Parathyroid adenoma (tissue), 2 donors: ENCODE data around the gene RPS6KA5.

ENCODE experiments used
- H2AFZ ChIP-seq: fragments of 300-600 bp; sonication (generic); one replicate; pipeline ENCODE4 v1.7.0; 2017; ENCODE audit warnings: antibody characterized with exemption, mild to moderate bottlenecking
- H3K27ac ChIP-seq: fragments of 300-600 bp; sonication (generic); one replicate; pipeline ENCODE4 v1.7.0; 2017
- H3K27me3 ChIP-seq: fragments of 300-600 bp; sonication (generic); one replicate; pipeline ENCODE4 v1.7.0; 2017; ENCODE audit warnings: low read length; ENCODE audit not compliant: control insufficient read depth, insufficient read depth
- H3K36me3 ChIP-seq: fragments of 300-600 bp; sonication (generic); one replicate; pipeline ENCODE4 v1.7.0; 2017; ENCODE audit warnings: low read length; ENCODE audit not compliant: control insufficient read depth, insufficient read depth
- H3K4me1 ChIP-seq: fragments of 300-600 bp; sonication (generic); one replicate; pipeline ENCODE4 v1.7.0; 2017; ENCODE audit warnings: control low read depth
- H3K4me2 ChIP-seq: fragments of 300-600 bp; sonication (generic); one replicate; pipeline ENCODE4 v1.7.0; 2017; ENCODE audit warnings: low read length
- H3K4me3 ChIP-seq: fragments of 300-600 bp; sonication (generic); one replicate; pipeline ENCODE4 v1.7.0; 2017; ENCODE audit warnings: low read depth, low read length
- H3K79me2 ChIP-seq: fragments of 300-600 bp; sonication (generic); one replicate; pipeline ENCODE4 v1.7.0; 2017; ENCODE audit warnings: control low read depth
- H3K9ac ChIP-seq: fragments of 300-600 bp; sonication (generic); one replicate; pipeline ENCODE4 v1.7.0; 2017; ENCODE audit warnings: mild to moderate bottlenecking
- H3K9me3 ChIP-seq: fragments of 300-600 bp; sonication (generic); one replicate; pipeline ENCODE4 v1.7.0; 2017; ENCODE audit warnings: low read length; ENCODE audit not compliant: control insufficient read depth
- TF ChIP-seq, protein P1 (sequence below): fragments of 300-600 bp; sonication (generic); IDR thresholded peaks from one replicate; pipeline ENCODE4 v1.7.0; 2017; ENCODE audit warnings: antibody characterized with exemption, mild to moderate bottlenecking
- donor health status: primary hyperparathyroidism.

The RPS6KA5 gene

DNA sequence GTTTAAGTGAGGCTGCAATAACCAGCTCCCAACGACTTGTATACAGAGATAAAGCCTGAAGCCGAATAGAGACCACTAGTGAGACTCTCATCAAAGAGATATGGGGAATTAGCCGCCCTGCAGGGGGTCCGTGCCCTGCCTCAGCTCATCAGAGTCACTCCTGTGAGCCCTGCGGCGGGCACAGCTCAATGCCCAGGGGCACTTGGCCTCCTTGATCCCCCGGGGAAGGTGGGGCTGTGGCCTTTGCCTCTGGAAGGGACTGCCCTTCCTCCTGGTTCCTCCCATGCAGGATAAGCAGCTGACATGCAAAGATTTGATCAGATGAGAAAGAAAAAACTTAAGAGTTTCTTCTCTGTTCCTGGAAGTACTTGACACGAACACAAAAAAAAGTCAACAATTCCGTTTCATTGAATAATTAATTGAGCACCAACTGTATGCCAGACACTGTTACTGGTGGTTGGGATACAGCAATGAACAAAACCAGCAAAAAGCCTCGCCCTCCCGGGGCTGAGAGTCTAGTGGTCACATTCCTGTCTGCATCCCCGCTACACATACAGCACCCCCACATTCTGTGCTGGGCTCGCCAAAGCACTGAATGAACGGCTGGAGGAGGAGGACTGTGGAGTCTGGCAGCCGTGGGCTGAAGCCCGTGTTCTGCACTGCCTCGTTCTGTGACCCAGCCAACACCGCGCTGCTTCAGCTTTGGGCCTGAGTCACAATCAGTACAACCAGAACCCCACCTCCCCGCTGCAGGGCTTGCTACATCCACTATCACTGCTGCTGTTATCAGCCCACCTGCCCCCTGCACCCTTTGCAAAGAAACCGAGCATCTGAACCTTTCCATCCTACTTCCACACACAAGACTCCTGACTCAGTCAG is 254.5 kb downstream of the RPS6KA5 start:
- no peaks in the 10 kb centered on the region for H3K9me3 ChIP-seq
- H3K27me3 ChIP-seq = no peaks in the 10 kb centered on the region
- H3K4me2 ChIP-seq = no peak overlapping the region
- no peak overlapping the region for H3K4me3 ChIP-seq
- no peaks in the 10 kb centered on the region for H3K36me3 ChIP-seq
- no peak overlapping the region for H3K9ac ChIP-seq
- no peak overlapping the region for H2AFZ ChIP-seq
- peaks cover 56% of the 10 kb centered on the region for H3K79me2 ChIP-seq
- H3K27ac ChIP-seq = no peak overlapping the region
- TF ChIP-seq, protein P1, sequence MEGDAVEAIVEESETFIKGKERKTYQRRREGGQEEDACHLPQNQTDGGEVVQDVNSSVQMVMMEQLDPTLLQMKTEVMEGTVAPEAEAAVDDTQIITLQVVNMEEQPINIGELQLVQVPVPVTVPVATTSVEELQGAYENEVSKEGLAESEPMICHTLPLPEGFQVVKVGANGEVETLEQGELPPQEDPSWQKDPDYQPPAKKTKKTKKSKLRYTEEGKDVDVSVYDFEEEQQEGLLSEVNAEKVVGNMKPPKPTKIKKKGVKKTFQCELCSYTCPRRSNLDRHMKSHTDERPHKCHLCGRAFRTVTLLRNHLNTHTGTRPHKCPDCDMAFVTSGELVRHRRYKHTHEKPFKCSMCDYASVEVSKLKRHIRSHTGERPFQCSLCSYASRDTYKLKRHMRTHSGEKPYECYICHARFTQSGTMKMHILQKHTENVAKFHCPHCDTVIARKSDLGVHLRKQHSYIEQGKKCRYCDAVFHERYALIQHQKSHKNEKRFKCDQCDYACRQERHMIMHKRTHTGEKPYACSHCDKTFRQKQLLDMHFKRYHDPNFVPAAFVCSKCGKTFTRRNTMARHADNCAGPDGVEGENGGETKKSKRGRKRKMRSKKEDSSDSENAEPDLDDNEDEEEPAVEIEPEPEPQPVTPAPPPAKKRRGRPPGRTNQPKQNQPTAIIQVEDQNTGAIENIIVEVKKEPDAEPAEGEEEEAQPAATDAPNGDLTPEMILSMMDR = no peak
- peaks cover 13% of the 10 kb centered on the region for H3K4me1 ChIP-seq

DNA sequence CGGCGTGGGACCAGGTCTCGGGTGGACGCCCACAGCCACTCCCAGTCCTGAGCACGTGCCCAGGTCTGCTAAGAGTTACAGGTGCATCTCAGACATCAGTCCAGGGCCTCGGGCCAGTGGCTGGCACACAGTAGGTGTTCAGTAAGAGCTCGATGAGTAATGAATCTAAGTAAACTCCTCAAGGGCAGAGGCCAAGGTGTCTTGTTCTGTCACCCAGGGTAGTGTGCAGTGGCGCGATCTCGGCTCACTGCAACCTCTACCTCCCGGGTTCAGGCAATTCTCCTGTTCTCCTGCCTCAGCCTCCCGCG is 255.4 kb downstream of the RPS6KA5 start:
- no peak overlapping the region for H3K4me2 ChIP-seq
- H3K4me3 ChIP-seq = no peak overlapping the region
- H3K27ac ChIP-seq = no peak overlapping the region
- no peak overlapping the region for H2AFZ ChIP-seq
- H3K9ac ChIP-seq = no peak overlapping the region
- H3K9me3 ChIP-seq = no peaks in the 10 kb centered on the region
- no peaks in the 10 kb centered on the region for H3K27me3 ChIP-seq
- H3K79me2 ChIP-seq = peaks cover 51% of the 10 kb centered on the region
- TF ChIP-seq, protein P1 = no peak
- H3K36me3 ChIP-seq = no peaks in the 10 kb centered on the region
- peaks cover 9% of the 10 kb centered on the region for H3K4me1 ChIP-seq

DNA sequence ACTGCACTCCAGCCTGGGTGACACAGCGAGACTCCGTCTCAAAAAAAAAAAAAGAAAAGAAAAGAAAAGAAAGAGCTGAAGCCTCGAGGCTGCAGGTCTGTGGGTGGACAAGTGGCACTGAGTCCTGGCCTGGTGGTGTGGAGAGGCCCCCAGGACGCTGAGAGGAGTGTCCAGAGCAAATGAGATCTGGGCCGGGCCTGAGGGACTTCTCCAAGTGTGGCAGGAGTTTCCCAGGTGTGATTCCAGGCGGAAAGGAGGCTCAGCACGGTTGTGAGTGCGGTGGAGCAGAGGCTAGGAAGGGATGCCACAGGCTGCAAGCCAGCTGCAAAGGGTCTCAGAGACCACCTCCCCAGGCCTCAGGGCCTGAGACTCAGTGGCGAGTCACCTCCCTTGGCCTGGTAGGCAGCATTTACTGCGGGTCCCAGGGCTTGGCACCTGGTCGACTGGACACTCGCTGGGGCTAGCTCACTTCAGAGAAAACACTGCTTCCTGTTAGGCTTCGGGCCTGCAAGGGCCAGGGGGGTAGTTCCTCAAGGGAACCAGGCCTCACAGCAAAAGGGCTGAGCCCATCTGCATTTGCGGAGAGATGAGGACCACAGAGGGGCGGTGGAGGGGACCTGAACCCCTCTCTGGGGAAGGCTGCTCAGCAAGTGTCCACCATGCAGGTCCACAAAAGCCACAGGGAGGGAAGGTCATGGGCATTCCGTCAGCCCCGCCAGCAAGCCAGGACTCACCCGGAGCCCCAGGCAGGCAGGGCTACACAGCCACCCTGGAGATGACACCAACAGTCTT is 256.0 kb downstream of the RPS6KA5 start:
- Histone ChIP-seq H3K79me2 (peaks cover 49% of the 10 kb centered on the region), H3K27ac (no peak overlapping the region), H3K4me3 (no peak overlapping the region), H3K36me3 (no peaks in the 10 kb centered on the region), H3K4me1 (peaks cover 9% of the 10 kb centered on the region), H3K4me2 (no peak overlapping the region), H3K27me3 (no peaks in the 10 kb centered on the region), H3K9me3 (no peaks in the 10 kb centered on the region), H2AFZ (no peak overlapping the region), H3K9ac (no peak overlapping the region)
- TF ChIP-seq, protein P1 = no peak

DNA sequence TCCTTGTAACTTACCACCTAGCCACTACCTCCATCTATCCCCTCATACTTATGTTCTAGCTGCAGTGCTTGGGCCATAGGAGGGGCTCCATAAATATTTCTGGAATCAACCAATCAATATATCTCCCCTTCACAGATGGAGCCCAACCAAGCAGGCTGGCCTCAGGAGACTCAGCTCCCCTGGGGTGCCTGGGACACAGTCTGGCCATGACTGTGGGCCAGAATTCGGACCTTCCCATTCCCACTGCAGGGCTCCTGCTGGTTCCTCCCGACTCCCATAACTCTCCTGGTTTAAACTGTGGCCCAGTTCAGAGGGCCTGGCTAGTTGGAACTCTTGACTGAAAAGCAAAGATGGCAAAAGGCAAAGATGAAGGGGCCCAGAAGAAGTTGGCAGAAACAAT is 257.2 kb downstream of the RPS6KA5 start:
- H3K36me3 ChIP-seq = no peaks in the 10 kb centered on the region
- peaks cover 5% of the 10 kb centered on the region for H3K4me1 ChIP-seq
- H3K27me3 ChIP-seq = no peaks in the 10 kb centered on the region
- H3K9me3 ChIP-seq = no peaks in the 10 kb centered on the region
- peaks cover 43% of the 10 kb centered on the region for H3K79me2 ChIP-seq
- H3K9ac ChIP-seq = no peak overlapping the region
- no peak overlapping the region for H3K27ac ChIP-seq
- no peak overlapping the region for H2AFZ ChIP-seq
- TF ChIP-seq, protein P1 = no peak
- H3K4me3 ChIP-seq = no peak overlapping the region
- H3K4me2 ChIP-seq = no peak overlapping the region
